ENCODE data around the gene GKN2. TPM values are rescaled to one million over a fixed set of nuclear protein-coding genes. Genes with fewer than 3 reads are reported as not detected.

GKN2 gene
- total RNA-seq, 1 experiment from 2014 or later, result not detected

DNA sequence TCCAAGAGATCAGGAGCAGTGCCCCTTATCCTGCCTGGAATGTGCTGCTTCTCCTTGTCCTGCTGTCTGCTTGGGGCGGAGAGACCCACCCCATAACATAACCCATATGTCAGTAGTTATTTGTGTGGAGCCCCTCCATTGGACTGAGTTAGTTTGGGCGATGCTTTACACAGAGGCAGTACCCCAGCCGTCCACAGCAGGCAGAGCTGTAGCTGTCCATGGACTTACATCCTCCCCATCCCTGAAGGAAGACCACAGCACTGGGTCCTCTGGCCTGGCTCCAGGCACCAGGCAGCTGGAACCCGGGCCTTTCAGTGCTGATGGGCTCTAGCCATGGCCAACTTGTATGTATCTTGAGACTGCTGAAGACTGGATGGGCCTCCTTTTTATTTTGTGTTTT, 20.3 kb downstream of the GKN2 start:
- H3K27me3 Mint-ChIP-seq (ENCODE audit: insufficient read depth, unreplicated experiment), result peaks cover 11% of the 10 kb centered on the region
- ChIA-PET CTCF (interaction anchor here (1.6 kb wide), 1 partner anchor 11 kb away, joined by 5 read pairs; no protein-coding TSS in a partner anchor), POLR2A (no interaction called here)
- TF ChIP-seq, protein P1, sequence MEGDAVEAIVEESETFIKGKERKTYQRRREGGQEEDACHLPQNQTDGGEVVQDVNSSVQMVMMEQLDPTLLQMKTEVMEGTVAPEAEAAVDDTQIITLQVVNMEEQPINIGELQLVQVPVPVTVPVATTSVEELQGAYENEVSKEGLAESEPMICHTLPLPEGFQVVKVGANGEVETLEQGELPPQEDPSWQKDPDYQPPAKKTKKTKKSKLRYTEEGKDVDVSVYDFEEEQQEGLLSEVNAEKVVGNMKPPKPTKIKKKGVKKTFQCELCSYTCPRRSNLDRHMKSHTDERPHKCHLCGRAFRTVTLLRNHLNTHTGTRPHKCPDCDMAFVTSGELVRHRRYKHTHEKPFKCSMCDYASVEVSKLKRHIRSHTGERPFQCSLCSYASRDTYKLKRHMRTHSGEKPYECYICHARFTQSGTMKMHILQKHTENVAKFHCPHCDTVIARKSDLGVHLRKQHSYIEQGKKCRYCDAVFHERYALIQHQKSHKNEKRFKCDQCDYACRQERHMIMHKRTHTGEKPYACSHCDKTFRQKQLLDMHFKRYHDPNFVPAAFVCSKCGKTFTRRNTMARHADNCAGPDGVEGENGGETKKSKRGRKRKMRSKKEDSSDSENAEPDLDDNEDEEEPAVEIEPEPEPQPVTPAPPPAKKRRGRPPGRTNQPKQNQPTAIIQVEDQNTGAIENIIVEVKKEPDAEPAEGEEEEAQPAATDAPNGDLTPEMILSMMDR (IDR thresholded peaks at IDR 0.05; ENCODE audit: insufficient read depth in 1 of 2, low read depth in 1 of 2, low read length in 1 of 2, severe bottlenecking in 1 of 2, unreplicated experiment in 1 of 2), result no peak
- no peaks in the 10 kb centered on the region for H3K36me3 Mint-ChIP-seq (ENCODE audit: insufficient read depth, unreplicated experiment)
- Histone ChIP-seq H3K36me3 (ENCODE audit: control insufficient read depth, insufficient read depth, low read length) (no peaks in the 10 kb centered on the region), H3K4me1 (no peaks in the 10 kb centered on the region), H3K9me3 (no peaks in the 10 kb centered on the region), H3K27me3 (replicated peaks; ENCODE audit: control insufficient read depth, insufficient read depth, low read length) (no peaks in the 10 kb centered on the region), H3K4me3 (ENCODE audit: low read depth, low read length) (no peak overlapping the region)
- no peak overlapping the region for H3K27ac Mint-ChIP-seq (ENCODE audit: unreplicated experiment)
- H3K9me3 Mint-ChIP-seq (ENCODE audit: unreplicated experiment), result no peaks in the 10 kb centered on the region
- no peak for DNase-seq
- BruUV-seq (replicated peaks), result no TSS peak
- H3K4me1 Mint-ChIP-seq (ENCODE audit: low read depth, unreplicated experiment), result no peaks in the 10 kb centered on the region
- H3K4me3 Mint-ChIP-seq (ENCODE audit: unreplicated experiment), result no peak overlapping the region
- intact Hi-C loops (cut with micrococcal nuclease; ENCODE audit: unreplicated experiment), result no loop called here

GRCh38 chr2:68931799-68932198, 20.9 kb downstream of the GKN2 start:
- Mint-ChIP-seq H3K27ac (ENCODE audit: unreplicated experiment) (no peak overlapping the region), H3K4me1 (ENCODE audit: low read depth, unreplicated experiment) (no peaks in the 10 kb centered on the region), H3K4me3 (ENCODE audit: unreplicated experiment) (no peak overlapping the region), H3K9me3 (ENCODE audit: unreplicated experiment) (no peaks in the 10 kb centered on the region), H3K36me3 (ENCODE audit: insufficient read depth, unreplicated experiment) (no peaks in the 10 kb centered on the region), H3K27me3 (ENCODE audit: insufficient read depth, unreplicated experiment) (peaks cover 11% of the 10 kb centered on the region)
- no TSS peak for BruUV-seq (replicated peaks)
- Histone ChIP-seq H3K4me1 (no peaks in the 10 kb centered on the region), H3K4me3 (ENCODE audit: low read depth, low read length) (no peak overlapping the region), H3K27me3 (replicated peaks; ENCODE audit: control insufficient read depth, insufficient read depth, low read length) (no peaks in the 10 kb centered on the region), H3K36me3 (ENCODE audit: control insufficient read depth, insufficient read depth, low read length) (no peaks in the 10 kb centered on the region), H3K9me3 (no peaks in the 10 kb centered on the region)
- DNase-seq, result no peak
- intact Hi-C loops (cut with micrococcal nuclease; ENCODE audit: unreplicated experiment), result no loop called here
- TF ChIP-seq, protein P1 (IDR thresholded peaks at IDR 0.05; ENCODE audit: insufficient read depth in 1 of 2, low read depth in 1 of 2, low read length in 1 of 2, severe bottlenecking in 1 of 2, unreplicated experiment in 1 of 2), result no peak
- CTCF ChIA-PET, result no interaction called here
- POLR2A ChIA-PET, result no interaction called here

GRCh38 chr2:68931149-68931711, 21.5 kb downstream of the GKN2 start:
- Histone ChIP-seq H3K4me1 (no peaks in the 10 kb centered on the region), H3K27me3 (replicated peaks; ENCODE audit: control insufficient read depth, insufficient read depth, low read length) (no peaks in the 10 kb centered on the region), H3K9me3 (no peaks in the 10 kb centered on the region), H3K36me3 (ENCODE audit: control insufficient read depth, insufficient read depth, low read length) (no peaks in the 10 kb centered on the region), H3K4me3 (ENCODE audit: low read depth, low read length) (no peak overlapping the region)
- CTCF ChIA-PET, result no interaction called here
- Mint-ChIP-seq H3K36me3 (ENCODE audit: insufficient read depth, unreplicated experiment) (no peaks in the 10 kb centered on the region), H3K4me1 (ENCODE audit: low read depth, unreplicated experiment) (no peaks in the 10 kb centered on the region), H3K4me3 (ENCODE audit: unreplicated experiment) (no peak overlapping the region), H3K27ac (ENCODE audit: unreplicated experiment) (no peak overlapping the region), H3K9me3 (ENCODE audit: unreplicated experiment) (no peaks in the 10 kb centered on the region), H3K27me3 (ENCODE audit: insufficient read depth, unreplicated experiment) (peaks cover 11% of the 10 kb centered on the region)
- POLR2A ChIA-PET, result no interaction called here
- intact Hi-C loops (cut with micrococcal nuclease; ENCODE audit: unreplicated experiment), result no loop called here
- no TSS peak for BruUV-seq (replicated peaks)
- TF ChIP-seq, protein P1 (IDR thresholded peaks at IDR 0.05; ENCODE audit: insufficient read depth in 1 of 2, low read depth in 1 of 2, low read length in 1 of 2, severe bottlenecking in 1 of 2, unreplicated experiment in 1 of 2), result no peak
- no peak for DNase-seq

Data from Caco-2 (cell line).